ENCODE results near the gene KRTAP4-8.

GRCh38 chr17:41058741-41059140, 39.2 kb downstream of the KRTAP4-8 start:
- TF ChIP-seq CTCF (IDR thresholded peaks at IDR 0.05): no peak
- no peak for TF ChIP-seq POLR2A (IDR thresholded peaks at IDR 0.05)

Data from adrenal gland (tissue), 5 donors.